OCI-LY7 (cell line): ENCODE measurements around the gene FARP2.

Source experiments
- CTCF ChIP-seq: fragments of 200-600 bp; sonication (generic); conservative IDR thresholded peaks from 2 replicates; pipeline ENCODE4 v1.5.1; 2014; ENCODE audit warnings: mild to moderate bottlenecking, antibody characterized with exemption, low read length, moderate library complexity, mixed read lengths
- EZH2phosphoT487 ChIP-seq: fragments of 200-600 bp; sonication (generic); IDR thresholded peaks from 2 replicates; pipeline ENCODE4 v1.6.1; 2018; ENCODE audit warnings: low read depth, borderline replicate concordance, mild to moderate bottlenecking, mixed run types, antibody characterized with exemption, low read length, moderate library complexity, mixed read lengths

GRCh38 chr2:241485172-241485911, 129.3 kb downstream of the FARP2 start:
- TF ChIP-seq CTCF = no peak
- no peak for TF ChIP-seq EZH2phosphoT487
